GM19099 (cell line): ENCODE data around the gene IER5L.

Source experiments
- POLR2A ChIP-seq: IDR thresholded peaks from 3 replicates; pipeline ENCODE4 v1.6.1; 2011; ENCODE audit warnings: low read depth; ENCODE audit not compliant: insufficient read length; ENCODE audit errors: extremely low read depth

IER5L gene

DNA sequence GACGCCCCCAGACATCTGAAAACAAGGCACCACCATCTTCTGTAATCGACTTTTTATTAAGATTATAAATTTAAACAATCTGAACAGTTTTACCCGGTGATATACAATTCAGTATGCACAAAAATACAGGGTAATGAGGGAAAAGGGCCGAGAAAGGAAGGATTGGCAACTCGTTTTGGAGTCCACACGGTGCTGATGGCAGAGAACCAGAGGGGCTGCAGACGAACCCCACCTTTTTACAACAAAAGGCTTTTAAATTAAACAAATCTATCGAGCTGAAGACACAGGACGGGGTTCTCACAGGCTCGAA lies 2.6 kb downstream of the IER5L start:
- no peak for TF ChIP-seq POLR2A

DNA sequence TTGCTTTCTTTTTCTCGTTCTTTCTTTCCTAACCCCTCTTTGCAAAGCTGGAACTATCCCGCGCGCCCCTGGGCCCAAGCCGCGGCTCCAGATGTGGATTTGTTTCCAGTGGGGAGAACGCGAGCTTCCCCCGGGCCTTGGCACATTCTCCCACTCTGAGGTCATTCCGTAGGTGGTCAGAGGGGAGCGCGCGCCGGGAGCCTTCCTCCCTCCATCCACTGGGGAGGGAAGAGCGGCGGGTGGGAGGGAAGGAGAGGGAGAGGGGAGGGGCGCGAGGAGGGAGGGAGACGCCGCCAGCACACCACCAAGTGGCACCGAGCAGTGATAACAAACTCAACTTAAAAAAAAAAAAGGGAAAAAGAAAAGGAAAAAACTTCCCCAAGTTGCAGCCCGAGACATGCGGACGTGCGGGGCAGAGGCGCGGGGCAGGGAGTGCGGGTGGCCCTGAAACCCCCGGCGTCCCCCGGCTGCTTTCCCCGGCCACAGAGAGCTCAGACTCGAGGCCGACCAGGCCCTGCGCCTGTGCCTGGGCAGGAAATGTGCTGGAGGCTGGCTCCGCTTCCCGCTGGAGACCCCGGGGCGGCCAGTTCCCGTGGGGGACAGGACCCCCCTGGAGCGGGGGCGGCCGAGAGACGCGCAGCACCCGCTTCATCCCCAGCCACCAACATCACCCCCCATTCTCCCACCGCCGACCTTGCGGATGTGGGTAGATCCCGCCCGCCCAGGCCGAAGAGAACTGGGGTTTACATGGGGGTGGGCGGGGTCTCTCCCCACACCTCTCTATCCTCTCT lies 3.1 kb downstream of the IER5L start:
- no peak for TF ChIP-seq POLR2A

DNA sequence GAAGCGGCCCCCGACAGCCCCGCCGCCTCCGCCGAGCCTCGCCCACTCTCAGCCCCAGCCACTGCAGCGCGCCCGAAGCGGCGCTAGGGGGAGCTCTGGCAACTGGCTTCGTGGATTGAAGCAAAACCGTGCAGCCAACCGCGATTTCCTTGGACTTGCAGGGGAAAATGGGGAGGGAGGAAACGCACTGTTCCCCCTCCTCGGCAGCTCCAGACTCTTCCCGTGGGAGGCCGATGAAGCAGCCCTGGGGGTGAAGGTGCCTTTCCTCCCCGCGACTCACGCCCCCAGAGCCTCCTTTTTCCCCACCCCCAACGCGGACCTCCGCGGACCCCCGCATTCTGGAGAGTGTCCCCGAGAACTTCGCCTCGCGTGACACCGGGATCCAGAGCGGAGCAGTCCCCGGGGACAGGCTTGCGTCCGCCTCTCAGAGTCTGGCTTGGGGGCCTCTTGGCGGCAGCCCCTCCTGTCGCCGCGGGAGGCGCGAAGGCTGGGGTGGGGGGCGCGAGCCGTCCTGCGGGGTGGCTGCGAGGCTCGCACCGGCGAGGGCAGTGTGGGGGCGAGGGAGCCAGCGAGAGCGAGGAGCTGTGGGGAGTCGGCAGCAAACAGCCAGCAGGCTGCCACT lies 3.8 kb downstream of the IER5L start:
- no peak for TF ChIP-seq POLR2A

DNA sequence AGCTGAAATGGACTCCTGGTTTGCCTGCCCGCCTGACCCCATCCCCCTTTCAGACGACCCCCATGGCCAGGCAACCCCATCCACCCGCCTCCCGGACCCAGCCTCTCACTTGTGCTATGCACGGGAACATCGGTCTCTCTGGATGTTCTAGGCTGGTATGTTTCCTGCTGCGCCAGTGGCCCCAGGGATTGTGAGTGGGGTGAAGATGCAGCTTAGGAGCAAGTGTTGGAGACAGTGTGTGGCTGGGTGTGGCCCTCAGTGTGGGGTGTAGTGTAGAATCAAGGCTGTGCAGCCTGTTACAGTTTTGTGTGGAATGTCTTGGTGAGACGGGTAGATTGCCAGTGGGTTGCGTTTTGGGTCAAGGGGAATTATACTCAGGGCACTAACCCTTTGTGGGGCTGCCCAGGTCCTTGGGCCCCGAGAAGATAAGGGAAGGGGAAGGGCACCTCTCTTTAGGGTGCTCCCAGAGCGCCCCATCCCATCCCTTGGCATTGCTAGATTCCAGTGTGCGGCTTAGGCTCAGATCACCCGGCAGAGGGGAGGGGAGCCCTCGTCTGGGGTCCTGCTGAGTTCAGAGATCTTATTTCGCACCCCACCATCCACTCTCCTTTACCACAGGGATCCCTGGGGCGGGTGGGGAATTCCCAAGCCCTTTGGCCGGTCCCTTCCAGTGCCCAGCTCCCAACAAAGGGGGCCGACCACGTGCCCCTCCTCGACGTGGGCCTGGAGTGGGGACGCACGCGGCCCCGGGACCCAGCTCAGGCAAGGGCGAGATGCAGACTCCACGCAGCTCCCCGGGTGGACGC lies 4.6 kb downstream of the IER5L start:
- no peak for TF ChIP-seq POLR2A

DNA sequence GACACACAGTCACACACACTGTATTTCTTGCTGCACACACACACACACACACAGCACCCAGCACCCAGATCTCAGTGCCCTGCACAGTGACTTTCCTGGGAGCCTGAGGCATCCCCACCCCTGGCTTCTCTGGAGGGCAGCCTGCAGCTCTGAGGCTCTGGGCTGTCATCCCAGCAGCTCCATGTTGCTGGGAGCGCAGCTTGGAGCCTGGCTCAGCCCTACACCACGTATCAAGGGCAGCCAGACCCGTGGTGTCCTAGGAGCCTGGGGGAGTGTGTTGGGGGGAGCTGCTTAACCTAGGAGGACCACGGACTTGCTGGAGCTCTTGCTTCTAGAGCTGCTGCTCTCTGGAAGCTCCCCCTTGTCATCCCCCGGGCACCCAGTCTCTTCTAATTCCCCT lies 5.2 kb downstream of the IER5L start:
- no peak for TF ChIP-seq POLR2A

DNA sequence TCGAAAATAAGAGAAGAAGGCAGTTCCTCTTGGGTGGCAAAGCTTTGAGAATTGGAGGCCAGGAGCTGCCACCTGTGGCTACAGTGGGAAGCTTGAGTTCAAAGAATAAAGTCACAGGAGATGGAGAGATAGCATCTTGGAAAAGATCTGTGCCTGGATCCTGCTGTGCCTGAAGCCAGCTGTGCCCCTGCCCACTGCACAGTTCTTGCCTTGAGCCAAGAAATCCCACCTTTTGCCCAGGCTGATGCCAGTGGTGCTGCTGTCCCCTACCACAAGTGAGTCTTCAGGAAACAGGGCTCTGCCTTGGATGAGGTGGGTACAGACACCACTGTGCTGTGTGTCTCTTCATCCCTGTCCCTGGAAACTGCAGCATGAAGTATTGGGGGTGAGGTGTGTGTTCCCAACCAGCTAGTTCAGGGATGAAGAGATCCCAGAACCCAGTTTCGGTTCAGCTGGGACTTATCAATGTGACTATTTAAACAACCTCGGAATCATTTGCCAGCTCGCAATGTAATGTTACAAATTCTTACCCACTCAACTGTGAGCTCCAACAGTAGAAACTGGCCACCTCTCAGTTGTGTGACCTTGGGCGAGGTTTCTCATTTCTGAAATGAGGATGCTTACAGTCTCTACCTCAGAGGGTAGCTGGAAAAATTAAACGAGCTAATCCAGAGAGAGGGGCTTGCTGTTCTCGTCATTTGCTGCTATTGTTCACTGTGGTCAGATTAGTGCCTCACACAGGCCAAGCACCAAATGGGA lies 5.9 kb downstream of the IER5L start:
- TF ChIP-seq POLR2A = no peak

DNA sequence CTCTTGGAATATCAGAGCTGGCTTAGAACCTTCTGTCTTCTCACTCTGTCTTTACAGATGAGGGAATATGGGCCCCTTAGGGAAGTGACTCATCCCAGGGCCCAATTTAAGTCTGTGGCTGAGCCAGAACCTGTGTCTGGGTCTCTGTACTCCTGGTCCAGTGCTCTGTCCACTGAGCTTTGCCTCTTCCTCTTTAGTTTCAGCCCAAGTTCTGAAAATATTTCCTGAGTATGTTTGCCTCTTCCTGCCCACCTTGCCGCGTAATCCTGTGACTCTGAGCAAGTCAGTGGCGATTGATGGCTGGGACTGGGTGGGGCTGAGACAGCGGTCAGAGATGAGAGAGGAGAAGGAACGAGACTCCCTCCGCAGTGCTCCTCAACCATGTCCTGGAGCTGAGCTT lies 7.8 kb downstream of the IER5L start:
- TF ChIP-seq POLR2A = no peak

DNA sequence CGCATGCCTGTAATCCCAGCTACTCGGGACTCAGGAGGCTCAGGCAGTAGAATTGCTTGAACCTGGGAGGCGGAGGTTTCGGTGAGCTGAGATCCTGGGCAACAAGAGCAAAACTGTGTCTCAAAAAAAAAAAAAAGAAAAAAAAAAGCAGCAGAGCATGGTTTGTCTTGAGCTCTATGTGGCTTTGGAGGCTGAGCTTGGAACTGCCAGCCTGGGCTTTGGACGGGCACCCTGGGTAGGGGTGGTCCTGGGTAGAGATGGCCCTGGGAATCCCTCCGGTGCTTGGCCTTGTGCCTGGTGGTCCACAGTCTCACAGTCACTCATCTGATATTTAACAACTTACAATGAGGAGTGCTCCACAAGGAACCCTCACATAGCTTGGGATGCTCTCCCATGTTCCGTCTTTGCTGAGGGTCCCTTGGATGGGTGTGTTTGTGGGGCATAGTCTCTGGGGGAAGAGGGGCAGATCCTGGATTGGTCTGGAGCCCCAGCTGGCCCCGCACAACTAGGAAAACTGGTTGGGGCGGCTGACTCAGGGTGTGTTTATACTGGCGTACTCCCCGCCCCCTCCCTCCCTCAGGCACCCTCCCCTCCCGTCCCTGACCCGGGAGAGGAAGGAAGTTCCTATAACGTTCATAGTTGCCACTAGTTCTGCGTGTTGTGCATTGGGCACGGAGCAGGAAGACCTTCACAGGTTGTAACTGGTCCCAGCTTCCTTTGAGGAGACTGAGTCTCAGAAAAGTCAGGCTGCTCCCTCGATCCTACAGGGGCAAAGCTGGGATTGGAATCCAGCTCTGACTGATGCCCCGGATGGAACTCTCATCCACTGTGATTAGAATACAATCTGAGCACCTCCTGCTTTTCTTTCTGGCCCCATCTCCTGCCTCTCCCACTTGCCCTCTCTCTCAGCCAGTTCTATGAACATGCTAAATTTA lies 11.2 kb downstream of the IER5L start:
- TF ChIP-seq POLR2A = no peak

DNA sequence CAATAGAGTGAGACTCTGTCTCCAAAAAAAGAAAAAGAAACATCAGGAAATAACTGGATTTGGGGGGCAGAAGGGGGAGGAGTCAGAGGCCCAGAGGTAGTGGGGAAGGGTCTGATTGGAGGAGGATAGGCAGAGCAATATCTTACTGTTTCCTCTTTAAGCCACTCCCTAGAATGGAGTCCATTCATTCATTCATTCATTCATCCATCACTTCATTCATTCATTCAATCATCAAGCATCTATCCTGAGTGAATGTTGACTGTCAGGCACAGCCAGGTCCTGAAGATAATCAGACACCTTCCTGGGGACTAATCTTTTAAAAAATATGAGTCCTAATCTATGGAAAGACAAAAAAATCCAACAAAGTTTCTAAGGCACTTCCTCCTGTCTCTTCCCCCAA lies 12.9 kb downstream of the IER5L start:
- no peak for TF ChIP-seq POLR2A

DNA sequence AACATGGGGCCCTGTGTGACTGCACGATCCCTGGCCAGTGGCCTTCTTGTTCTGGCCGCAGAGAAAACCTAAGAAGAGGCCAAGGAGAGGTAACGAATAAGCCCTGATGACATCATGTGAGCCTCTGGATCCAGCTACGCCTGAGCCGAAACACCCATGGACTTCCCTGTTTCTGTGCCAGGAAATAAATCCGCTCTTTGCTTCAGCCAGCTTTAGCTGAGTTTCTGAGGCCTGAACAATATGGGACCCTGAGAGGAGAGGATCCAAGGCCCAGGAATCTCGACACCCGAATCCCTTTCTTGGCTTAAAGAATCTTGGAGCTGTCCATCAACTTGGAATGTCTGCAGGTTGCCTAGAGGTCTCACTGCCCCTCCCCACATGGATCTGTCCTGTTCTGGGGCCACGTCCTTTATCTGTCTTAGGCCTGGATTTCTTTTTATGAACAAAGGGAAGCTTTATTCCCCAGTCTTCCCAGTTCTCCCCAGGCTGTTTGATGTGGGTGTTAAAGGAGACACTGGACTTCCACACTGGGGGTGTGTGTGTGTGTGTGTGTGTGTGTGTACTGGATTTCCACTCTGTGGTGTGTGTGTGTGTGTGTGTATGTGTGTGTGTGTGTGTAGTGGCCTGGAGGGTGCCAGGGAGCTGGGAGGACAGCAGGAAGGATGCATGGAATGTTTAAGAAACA lies 13.7 kb downstream of the IER5L start:
- no peak for TF ChIP-seq POLR2A

DNA sequence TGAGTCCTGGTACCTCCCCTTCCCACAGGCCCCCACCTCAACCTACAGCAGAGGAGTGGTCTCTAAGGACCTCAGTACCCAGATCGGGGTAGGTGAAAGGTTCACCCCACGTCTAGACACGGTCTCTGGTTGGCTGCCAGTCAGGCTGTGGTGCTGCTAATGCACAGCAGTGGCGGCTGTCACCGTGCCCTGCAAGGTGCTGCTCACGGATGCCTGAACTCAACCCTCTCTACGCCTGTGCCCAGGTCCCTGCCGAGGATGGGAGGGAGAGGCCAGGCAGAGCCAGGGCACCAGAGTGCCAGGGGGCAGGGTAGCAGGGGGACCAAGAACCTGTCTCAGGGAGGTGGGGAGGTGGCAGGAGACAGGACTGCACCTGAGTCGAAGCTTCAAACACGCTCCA lies 14.3 kb downstream of the IER5L start:
- no peak for TF ChIP-seq POLR2A

DNA sequence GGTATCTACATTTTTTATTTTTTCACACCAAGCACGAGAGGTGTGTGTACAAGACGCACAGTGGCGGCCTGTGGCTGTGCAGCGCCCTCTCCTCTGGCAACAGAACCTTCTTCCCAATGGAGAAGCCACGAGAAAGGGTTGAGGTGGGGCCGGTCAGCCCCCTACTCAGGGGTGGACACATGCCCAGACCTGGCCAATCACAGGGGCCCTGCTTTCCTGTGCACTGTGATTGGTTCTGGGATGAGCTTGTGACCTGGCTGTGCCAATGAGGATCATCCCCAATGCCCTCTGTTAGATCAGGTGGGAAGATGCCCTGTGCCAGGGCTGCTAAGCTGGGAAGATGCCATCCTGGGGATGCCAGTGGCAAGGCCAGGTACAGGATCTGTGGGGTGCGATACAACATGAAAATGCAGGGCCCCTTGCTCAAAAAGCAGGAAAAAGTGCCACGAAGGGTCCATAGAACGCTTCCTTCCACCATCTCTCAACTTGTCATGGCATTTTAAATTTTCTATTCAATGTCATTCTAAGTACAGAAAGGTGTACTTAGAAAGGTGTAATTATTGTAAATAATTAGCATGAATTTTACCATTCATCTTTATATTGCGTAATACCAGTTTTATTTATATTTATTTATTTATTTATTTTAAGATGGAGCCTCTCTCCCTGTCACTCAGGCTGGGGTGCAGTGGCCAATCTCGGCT lies 15.4 kb downstream of the IER5L start:
- no peak for TF ChIP-seq POLR2A

DNA sequence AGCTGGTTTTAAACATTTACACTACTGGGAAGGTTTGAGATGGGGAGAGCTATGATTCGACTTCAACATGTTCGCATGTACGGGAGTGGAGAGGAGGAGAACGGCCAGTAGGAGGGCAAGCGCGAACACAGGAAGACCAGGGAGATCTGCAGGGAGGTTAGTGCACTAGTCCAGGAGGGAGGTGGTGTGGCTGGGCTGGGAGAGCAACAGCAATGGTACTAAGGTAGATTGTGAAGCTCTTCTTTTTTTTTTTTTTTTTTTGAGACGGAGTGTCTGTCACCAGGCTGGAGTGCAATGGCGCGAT lies 16.6 kb downstream of the IER5L start:
- TF ChIP-seq POLR2A = no peak
